HepG2 (cell line): ENCODE data around the gene GGNBP2. TPM values are rescaled to one million over a fixed set of nuclear protein-coding genes. Genes with fewer than 3 reads are reported as not detected.

Experiments used
- CREBL2 ChIP-seq: sonication (generic); formaldehyde crosslinking; IDR thresholded peaks from 2 replicates; pipeline ENCODE4 v1.8.1; 2023; ENCODE audit warnings: missing genetic modification reagents, mild to moderate bottlenecking, borderline replicate concordance
- FOXK2 ChIP-seq: fragments of 450-650 bp; IDR thresholded peaks from 2 replicates; pipeline ENCODE4 v1.6.1; 2016
- FOXO4 ChIP-seq: sonication (generic); formaldehyde crosslinking; conservative IDR thresholded peaks from 2 replicates; pipeline ENCODE4 v1.8.1; 2023; ENCODE audit warnings: missing genetic modification reagents
- HDAC6 ChIP-seq: fragments of 200-600 bp; sonication (generic); IDR thresholded peaks from 2 replicates; pipeline ENCODE4 v1.7.0; 2017; ENCODE audit warnings: mild to moderate bottlenecking, antibody characterized with exemption, low read length, low read depth
- HINFP ChIP-seq: sonication (generic); formaldehyde crosslinking; IDR thresholded peaks from 2 replicates; pipeline ENCODE4 v1.4.0; 2020; ENCODE audit warnings: low read depth, mild to moderate bottlenecking, missing genetic modification reagents
- MATR3 ChIP-seq: sonication (generic); formaldehyde crosslinking; IDR thresholded peaks from 2 replicates; pipeline ENCODE4 v1.4.0; 2020; ENCODE audit warnings: missing genetic modification reagents
- MAZ ChIP-seq, 2 experiments: sonication (generic) in 1 of 2; formaldehyde crosslinking in 1 of 2; IDR thresholded peaks; 2 replicates each; pipeline versions ENCODE4 v1.5.0 to v1.6.1; 2012 to 2020; ENCODE audit warnings: low read depth in 2 of 2, mild to moderate bottlenecking in 2 of 2, borderline replicate concordance in 1 of 2, improper control_type of control experiment in 1 of 2, low read length in 1 of 2, missing genetic modification reagents in 1 of 2, moderate library complexity in 1 of 2
- NFE2L1 ChIP-seq: sonication (generic); formaldehyde crosslinking; IDR thresholded peaks from 2 replicates; pipeline ENCODE4 v1.4.0; 2020; ENCODE audit warnings: missing genetic modification reagents, mild to moderate bottlenecking, borderline replicate concordance
- PPARG ChIP-seq: conservative IDR thresholded peaks from 2 replicates; pipeline ENCODE4 v1.6.1; 2016; ENCODE audit warnings: missing biosample characterization, missing genetic modification reagents
- PRDM15 ChIP-seq: sonication (generic); formaldehyde crosslinking; IDR thresholded peaks from 2 replicates; pipeline ENCODE4 v1.4.0; 2020; ENCODE audit warnings: missing genetic modification reagents
- RNF219 ChIP-seq: sonication (generic); formaldehyde crosslinking; IDR thresholded peaks from 2 replicates; pipeline ENCODE4 v1.5.0; 2020; ENCODE audit warnings: mild to moderate bottlenecking, missing genetic modification reagents
- ZNF503 ChIP-seq: sonication (generic); formaldehyde crosslinking; IDR thresholded peaks from 2 replicates; pipeline ENCODE4 v1.4.0; 2020; ENCODE audit warnings: missing genetic modification reagents
- ZNF563 ChIP-seq: sonication (generic); formaldehyde crosslinking; IDR thresholded peaks from 2 replicates; pipeline ENCODE4 v1.8.0; 2022; ENCODE audit warnings: mild to moderate bottlenecking, moderate library complexity, missing genetic modification reagents
- ZNF841 ChIP-seq: sonication (generic); formaldehyde crosslinking; IDR thresholded peaks from 2 replicates; pipeline ENCODE4 v1.8.1; 2023; ENCODE audit warnings: missing genetic modification reagents, borderline replicate concordance
- polyA plus RNA-seq, 8 experiments: library from polyadenylated mRNA; depleted of rRNA in 3 of 8; stranded (reverse) in 7 of 8; unstranded in 1 of 8; fragments of >200 nt; fragmentation: Illumina TruSeq in 4 of 8; extraction: Trizol in 4 of 8; gene quantifications; 2 replicates each; pipeline versions ENCODE4 v1.2.1 to v1.2.3, GENCODE V29; 2011 to 2016; ENCODE audit warnings: low read depth in 4 of 8, missing spikeins in 1 of 8, mixed read lengths in 1 of 8; ENCODE audit not compliant: insufficient read depth in 1 of 8
- total RNA-seq, 5 experiments: library from RNA; depleted of rRNA; stranded (reverse); fragments of >200 nt; fragmentation: Illumina TruSeq; extraction: Trizol; gene quantifications; 2 replicates each; pipeline ENCODE4 v1.2.3, GENCODE V29; 2016; ENCODE audit warnings: low read depth in 1 of 5

The GGNBP2 gene
- total and polyA plus RNA-seq, 2 of the 13 experiments (the other 11 are each of a cell fraction or from before 2014, with no cell fraction given): 53.3 to 84.2 TPM

- TF ChIP-seq PRDM15 (peak; percentile 26; the same call in 1 of the 2 replicates), CREBL2 (CRISPR knock-in tag) (peak; percentile 80; the same call in 1 of the 2 replicates), HDAC6 (no peak), NFE2L1 (CRISPR knock-in tag) (no peak), RNF219 (CRISPR knock-in tag) (peak; percentile 51; the same call in 1 of the 2 replicates), ZNF841 (CRISPR knock-in tag) (no peak), PPARG (CRISPR knock-in tag) (no peak), ZNF563 (CRISPR knock-in tag) (peak; percentile 24), MATR3 (CRISPR knock-in tag) (no peak), FOXK2 (no peak), ZNF503 (CRISPR knock-in tag) (0 out of 2 replicates have a peak, but pooled peaks have one; percentile 59), MAZ (IDR thresholded peaks at IDR 0.05; ENCODE audit: borderline replicate concordance, low read depth, low read length) (peak; percentile 30; the same call in 1 of the 2 replicates), MAZ (CRISPR knock-in tag; IDR thresholded peaks at IDR 0.05; ENCODE audit: low read depth) (peak; percentile 82), HINFP (CRISPR knock-in tag) (no peak), FOXO4 (CRISPR knock-in tag) (no peak)
These were observed 56.7 kb downstream of the GGNBP2 start, which contains the start of gene MRM1 (continued) for GRCh38 chr17:36601303-36602029.
